NK-92 (cell line): ENCODE results near the gene LRRC37A3.
A peak's percentile ranks its signal among the peaks of the same experiment; 100 is the strongest.
"Not testable (repeated sequence)": the region's sequence is repeated elsewhere in the genome, so short reads cannot be mapped to it uniquely, and the experiment has no call there.

Experiments
- DNase-seq: peaks from one replicate; lab custom pipeline; 2025; ENCODE audit not compliant: unreplicated experiment; lab: John Stamatoyannopoulos, UW

Gene LRRC37A3

DNA sequence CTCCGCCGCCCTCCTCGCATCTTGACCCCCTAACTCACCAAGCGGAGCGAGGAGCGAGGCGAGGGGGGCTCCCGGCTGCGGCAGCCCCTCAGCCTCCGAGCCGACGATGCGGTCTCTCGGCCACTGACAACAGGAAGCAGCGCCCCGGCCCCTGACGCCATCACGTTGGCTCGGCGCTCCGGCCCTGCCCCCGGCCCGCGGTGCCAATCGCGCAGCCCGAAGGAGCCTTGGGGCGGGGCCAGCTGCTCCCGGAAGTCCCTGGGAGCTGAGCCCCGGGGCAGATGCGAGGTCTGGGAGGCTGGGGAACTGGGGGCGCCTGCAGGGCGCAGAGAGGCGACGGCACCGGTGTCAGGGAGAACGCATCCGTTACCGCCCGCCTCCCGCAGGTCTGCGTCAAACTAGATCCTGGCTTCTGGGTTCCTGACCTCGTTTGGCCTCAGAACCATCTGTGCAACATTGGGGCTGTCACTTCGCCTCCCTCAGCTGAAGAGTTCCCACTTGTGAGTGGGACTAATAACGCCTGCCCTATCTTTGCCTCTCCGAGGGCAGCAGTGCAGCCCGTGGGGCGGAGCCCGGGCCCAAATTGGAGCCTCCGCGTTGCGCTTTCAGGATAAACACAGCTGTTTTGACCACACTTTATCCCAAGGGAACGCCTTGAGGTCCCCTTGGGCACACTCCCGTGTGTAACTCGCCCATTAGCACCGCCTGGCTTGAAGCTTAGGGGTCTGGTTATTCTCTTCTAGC is 82.1 kb downstream of the LRRC37A3 start:
- DNase-seq: peak; percentile 19

DNA sequence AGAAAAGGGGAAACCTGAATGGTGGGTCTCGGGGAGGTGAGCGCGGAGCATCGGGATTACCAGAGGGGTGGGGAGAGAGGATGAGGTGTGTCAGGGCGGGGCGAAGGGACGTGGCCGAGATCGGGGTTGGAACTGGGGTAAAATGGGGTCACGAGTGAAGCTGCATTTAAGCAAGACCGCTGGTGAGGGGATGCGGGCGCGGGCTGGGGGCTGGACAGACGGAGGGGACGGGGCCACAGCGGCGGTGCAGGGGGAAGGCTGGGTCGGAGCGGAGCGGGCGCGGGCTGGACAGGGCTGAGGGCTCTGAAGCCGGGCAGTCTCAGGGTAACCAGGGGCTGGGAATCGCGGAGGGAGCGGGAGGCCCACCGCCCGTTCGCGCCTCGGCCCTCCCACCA is 82.7 kb downstream of the LRRC37A3 start:
- not testable (repeated sequence) for DNase-seq

DNA sequence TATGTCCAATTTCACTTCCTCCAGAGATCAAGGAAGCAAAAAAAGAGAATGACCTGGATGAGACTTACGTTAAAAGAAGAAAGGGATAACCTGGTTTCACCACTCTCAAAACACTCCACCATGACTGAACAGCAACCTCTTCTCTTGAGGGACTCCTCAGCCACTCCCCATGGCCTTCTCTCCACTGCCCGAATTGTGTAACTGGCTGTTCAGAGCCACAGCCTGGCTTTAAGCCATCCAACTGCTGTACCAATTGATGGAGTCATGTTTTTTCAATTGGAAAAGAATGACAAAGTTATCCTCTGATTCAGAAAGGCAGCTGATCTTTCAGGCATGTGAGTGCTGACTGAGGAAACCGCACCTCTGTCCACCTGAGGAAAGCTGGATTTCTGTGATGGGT is 85.2 kb downstream of the LRRC37A3 start:
- not testable (repeated sequence) for DNase-seq

DNA sequence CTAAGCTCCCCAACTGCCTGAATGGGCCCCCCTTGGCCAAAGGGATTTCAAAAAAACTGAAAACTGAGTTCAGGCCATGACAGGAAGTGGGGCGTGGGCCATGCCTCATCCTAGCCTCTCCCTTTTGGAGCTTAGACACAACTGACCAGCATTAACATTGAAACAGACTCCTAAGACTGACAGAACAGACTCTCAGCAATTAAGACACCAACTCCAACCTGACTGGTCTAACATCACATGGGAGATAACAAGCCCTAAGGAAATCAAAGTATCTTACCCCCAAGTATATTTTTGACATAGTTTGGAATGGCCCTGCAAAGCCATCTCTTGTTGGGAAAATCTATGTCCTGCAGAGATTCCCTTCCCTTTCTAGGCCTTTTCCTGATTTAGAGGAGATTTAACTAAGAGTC is 88.6 kb downstream of the LRRC37A3 start:
- DNase-seq: not testable (repeated sequence)

DNA sequence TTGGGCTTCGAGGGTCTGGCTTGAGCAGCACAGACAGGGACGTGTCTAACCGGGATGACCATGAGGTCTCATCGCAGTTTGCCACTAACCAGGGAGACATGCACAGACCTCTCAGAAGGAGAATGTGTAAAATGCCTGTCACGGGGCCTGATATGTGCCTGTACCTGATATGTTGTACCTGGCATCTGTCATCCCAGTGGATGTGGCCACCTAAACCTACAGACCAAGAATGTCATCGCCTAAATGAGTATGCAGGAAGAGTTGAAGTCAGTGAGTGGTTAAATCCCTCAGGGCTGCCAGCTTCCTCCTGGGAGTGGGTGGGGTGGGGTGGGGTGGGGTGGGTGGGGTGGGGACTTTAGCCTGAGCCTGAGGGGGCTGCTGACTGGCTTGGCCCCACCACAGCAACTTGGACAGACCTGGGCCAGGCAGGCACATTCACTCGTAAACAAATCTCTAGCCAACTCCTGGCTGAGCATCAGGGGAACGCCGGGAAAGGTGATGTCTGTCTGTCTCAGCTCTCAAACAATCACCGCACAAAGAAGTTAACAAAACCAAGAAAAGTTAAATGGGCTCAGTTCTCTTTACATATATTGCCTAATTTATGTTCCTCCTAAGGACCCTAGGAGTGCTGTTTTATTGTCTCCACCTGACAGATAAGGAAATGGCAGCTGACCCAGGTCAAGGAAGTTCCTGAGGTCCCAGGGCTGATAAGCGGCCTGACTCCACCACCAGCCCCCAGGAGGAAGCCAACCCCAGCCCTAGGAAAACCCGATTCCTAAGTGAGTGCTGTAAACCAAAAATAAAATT is 89.3 kb downstream of the LRRC37A3 start:
- not testable (repeated sequence) for DNase-seq

DNA sequence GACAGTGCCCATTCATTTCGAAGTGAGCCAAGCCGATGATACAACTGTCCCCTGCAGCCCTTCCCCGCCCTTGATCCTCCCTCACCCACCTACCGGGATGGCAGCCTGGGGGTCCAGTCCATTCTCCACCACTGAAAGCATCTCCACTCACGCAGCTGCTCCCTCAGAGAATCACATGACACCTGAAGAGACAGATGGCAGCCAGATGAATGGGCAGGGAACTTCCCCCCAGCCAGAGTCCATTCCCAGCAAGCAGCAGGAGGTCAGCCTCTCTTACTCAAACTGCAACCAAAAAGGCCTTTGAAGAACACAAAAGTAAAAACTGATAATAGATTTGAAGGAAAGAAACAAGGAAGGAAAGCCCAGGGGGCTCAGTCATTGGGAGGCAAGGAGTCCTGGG is 90.2 kb downstream of the LRRC37A3 start:
- DNase-seq: not testable (repeated sequence)

DNA sequence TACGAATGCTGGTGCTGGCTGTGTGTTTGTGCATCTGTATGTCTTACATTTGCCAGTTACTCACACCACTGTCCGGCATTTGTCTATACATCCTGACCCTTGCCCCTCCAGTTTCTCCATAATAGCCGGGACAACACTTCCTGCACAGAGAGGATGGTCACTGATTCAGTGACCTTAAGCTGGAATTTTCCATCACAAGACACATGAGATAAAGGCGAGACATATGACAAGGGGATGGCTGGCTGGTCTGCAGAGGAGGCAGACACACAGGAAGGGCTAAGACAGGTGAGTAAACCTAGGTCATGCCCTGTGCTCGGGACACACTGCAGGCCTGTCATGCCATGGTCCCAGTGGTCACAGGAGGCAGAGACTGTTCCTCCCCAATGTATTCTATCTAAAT is 100.4 kb downstream of the LRRC37A3 start:
- not testable (repeated sequence) for DNase-seq

DNA sequence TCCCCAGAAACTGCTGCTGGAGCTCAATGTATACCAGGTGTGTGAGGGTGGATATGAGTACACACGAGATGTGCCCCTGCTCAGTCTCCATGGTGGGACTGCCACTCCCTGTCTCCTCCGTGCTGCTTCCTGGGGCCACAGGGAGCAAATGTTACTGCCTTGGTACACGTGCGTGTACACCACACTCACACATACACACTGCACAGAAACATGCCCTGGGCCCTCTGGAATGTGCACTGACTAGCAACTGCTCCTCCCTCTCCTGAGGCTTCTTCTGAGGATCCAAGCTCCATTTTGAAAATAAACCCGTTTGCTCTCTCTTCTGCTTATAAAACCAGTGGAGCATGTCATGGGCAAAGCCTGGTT is 103.5 kb downstream of the LRRC37A3 start:
- not testable (repeated sequence) for DNase-seq

DNA sequence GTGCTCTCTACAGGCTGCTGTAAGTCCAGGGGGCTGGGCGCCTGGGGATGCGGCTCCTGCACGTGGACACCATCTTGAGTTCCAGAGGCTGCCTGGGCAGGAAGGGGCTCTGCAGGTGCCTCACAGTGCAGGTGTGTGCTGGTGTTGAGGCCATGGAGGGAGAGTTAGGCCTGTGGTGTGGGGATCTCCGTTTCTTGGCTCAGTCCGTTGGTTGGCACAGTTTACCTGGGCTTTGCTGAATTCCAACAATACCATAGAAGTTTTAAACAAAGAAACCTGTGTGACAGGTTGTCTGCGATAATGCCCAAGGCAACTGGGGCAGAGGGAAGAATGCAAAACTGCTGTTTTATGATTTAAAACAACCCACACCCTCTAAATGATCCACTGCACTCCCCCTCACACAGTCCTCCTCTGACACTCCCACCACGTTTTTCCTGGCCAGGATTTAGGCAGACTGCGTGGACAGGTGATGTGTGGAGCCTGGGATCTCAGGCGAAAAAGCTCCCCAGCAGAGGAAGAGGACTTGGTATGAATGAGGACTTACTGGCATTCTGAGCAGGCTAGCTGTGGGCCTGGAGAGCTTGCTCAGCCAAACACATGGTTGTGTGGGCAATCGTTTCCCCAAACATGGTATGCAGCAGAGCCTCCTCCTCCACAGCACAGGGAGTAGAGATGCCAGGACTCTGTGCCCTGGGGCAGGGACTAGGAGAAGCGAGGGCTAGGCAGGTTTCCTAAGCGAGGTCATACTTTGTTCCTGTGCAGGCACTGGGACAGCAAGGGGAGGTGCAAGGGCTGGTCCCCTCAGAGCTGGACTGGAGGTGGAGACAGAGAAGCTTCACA is 104.1 kb downstream of the LRRC37A3 start:
- not testable (repeated sequence) for DNase-seq

DNA sequence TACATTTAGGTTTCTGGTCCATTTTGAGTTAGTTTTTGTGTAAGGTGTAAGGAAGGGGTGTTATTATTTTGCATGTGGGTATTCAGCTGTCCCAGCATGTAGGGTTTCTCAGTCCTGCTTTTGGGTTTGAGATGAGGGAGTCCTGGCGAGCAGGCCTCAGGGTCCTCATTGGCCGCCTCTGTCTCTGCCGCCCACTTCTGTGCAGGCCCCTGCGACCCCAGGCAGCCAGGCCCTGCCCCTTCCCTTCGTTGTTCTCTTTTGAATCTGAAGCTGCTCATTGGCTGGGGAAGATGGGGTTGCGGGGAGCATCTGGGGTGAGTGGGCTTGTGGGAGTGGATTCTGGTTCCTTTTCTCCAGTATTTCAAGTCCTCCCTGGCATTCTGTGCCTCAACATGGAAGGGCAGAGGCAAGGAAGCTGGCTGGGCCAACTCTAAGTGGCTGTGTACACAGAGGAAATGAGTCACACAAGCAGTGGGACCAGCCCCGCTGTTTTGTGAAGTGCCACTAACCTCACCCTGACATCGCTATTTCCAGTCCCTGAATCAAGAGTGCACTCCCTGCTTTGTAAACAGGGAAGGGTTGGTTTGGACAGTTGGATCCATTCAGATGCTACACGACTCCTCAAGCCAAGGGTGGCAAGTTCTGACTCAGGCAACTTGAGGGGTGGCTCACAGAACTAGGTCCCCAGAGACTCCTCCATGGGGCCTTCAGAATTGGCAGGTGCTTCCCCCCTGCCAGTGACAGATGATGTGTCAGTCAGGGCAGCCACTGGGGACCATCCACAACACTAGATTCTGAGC is 110.9 kb downstream of the LRRC37A3 start:
- DNase-seq: not testable (repeated sequence)
